Thyroid gland (tissue), 4 donors: Measurements from ENCODE around the gene LPP. TPM values are rescaled to one million over a fixed set of nuclear protein-coding genes. Genes with fewer than 3 reads are reported as not detected.

Experiments
- DNase-seq, 2 donors: peaks; one replicate each; pipeline ENCODE4 v3.0.0-alpha.2; 2019
- H3K27ac ChIP-seq, 3 donors: fragments of 200-600 bp; sonication (generic); 1 replicate in 2 of 3; 2 replicates in 1 of 3; pipeline ENCODE4 v1.5.1; 2016 to 2019; ENCODE audit warnings: mild to moderate bottlenecking in 1 of 3, moderate library complexity in 1 of 3
- H3K27me3 ChIP-seq: fragments of 200-600 bp; sonication (generic); one replicate; pipeline ENCODE4 v1.5.1; 2019
- H3K36me3 ChIP-seq, 2 donors: fragments of 200-600 bp; sonication (generic); one replicate each; pipeline ENCODE4 v1.5.1; 2016 to 2019
- H3K4me1 ChIP-seq, 2 donors: fragments of 200-600 bp; sonication (generic); one replicate each; pipeline ENCODE4 v1.5.1; 2017 to 2019
- H3K4me3 ChIP-seq, 3 donors: fragments of 200-600 bp; sonication (generic); replicated peaks in 1 of 3; 1 replicate in 2 of 3; 2 replicates in 1 of 3; pipeline ENCODE4 v1.5.1; 2016; ENCODE audit warnings: mild to moderate bottlenecking in 1 of 3
- H3K9me3 ChIP-seq: fragments of 200-600 bp; sonication (generic); one replicate; pipeline ENCODE4 v1.5.1; 2017
- CTCF ChIP-seq, 6 experiments: fragments of 200-600 bp in 3 of 6; fragments of 450-650 bp in 3 of 6; sonication (generic) in 3 of 6; IDR thresholded peaks; one replicate each; pipeline ENCODE4 v1.5.1; 2016 to 2019; ENCODE audit warnings: antibody characterized with exemption in 6 of 6, mild to moderate bottlenecking in 2 of 6, inconsistent platforms in 1 of 6, moderate library complexity in 1 of 6
- POLR2A ChIP-seq, 2 donors: fragments of 450-650 bp; IDR thresholded peaks; one replicate each; pipeline ENCODE4 v1.6.1; 2017; ENCODE audit warnings: antibody characterized with exemption in 2 of 2, mild to moderate bottlenecking in 2 of 2, moderate library complexity in 1 of 2
- WGBS, 2 donors: methylation state at CpG; one replicate each; pipeline ENCODE4 v1.1.5; 2017; 5-methylcytosine and 5-hydroxymethylcytosine counted together
- intact Hi-C: fragments of 100-400 bp; cut with DNase I; formaldehyde crosslinking; loops from one replicate; pipeline ENCODE4 v1.15.1; 2023
- total RNA-seq, 4 donors: library from RNA; depleted of rRNA; stranded (reverse); fragments of >200 nt; gene quantifications; one replicate each; pipeline ENCODE4 v1.2.3, GENCODE V29; 2016

The LPP gene
- total RNA-seq, 4 donors from 2014 or later, result 79.0 to 141 (median 82.8) TPM

GRCh38 chr3:188832961-188833721 is 679.2 kb downstream of the LPP start:
- TF ChIP-seq CTCF (IDR thresholded peaks at IDR 0.05) (no peak), POLR2A (IDR thresholded peaks at IDR 0.05) (no peak)
- no peak overlapping the region for H3K27ac ChIP-seq
- peaks cover 0 to 12% of the 10 kb centered on the region in 2 donors for H3K4me1 ChIP-seq
- intact Hi-C loops, result no loop called here
- 51 to 63% methylated on average over 5 of the region's 5 CpGs for WGBS, 2 donors
- no peaks in the 10 kb centered on the region for H3K36me3 ChIP-seq
- H3K4me3 ChIP-seq, result no peak overlapping the region
- no peaks in the 10 kb centered on the region for H3K27me3 ChIP-seq
- DNase-seq, result peak; percentile 4 to 8
- no peaks in the 10 kb centered on the region for H3K9me3 ChIP-seq

GRCh38 chr3:188834349-188834748 is 680.4 kb downstream of the LPP start:
- intact Hi-C loops, result no loop called here
- TF ChIP-seq CTCF (IDR thresholded peaks at IDR 0.05) (no peak), POLR2A (IDR thresholded peaks at IDR 0.05) (no peak)
- Histone ChIP-seq H3K27me3 (no peaks in the 10 kb centered on the region), H3K4me3 (no peak overlapping the region), H3K27ac (no peak overlapping the region), H3K4me1 (peaks cover 0 to 12% of the 10 kb centered on the region in 2 donors), H3K9me3 (no peaks in the 10 kb centered on the region), H3K36me3 (no peaks in the 10 kb centered on the region)
- no peak for DNase-seq
- 91 to 96% methylated on average over 3 of the region's 3 CpGs for WGBS, 2 donors

- no peak for TF ChIP-seq POLR2A (IDR thresholded peaks at IDR 0.05)
- TF ChIP-seq CTCF (IDR thresholded peaks at IDR 0.05), result no peak
- Histone ChIP-seq H3K36me3 (no peaks in the 10 kb centered on the region), H3K9me3 (no peaks in the 10 kb centered on the region), H3K27me3 (no peaks in the 10 kb centered on the region), H3K27ac (no peak overlapping the region), H3K4me1 (no peaks in the 10 kb centered on the region), H3K4me3 (no peak overlapping the region)
- DNase-seq, result no peak
- 91 to 92% methylated on average over 8 of the region's 8 CpGs for WGBS, 2 donors
- intact Hi-C loops, result no loop called here
Measured at GRCh38 chr3:188839187-188839695, 685.3 kb downstream of the LPP start.

GRCh38 chr3:188840290-188840689 is 686.3 kb downstream of the LPP start:
- 67 to 78% methylated on average over 1 of the region's 1 CpG for WGBS, 2 donors
- intact Hi-C loops, result no loop called here
- no peak for TF ChIP-seq POLR2A (IDR thresholded peaks at IDR 0.05)
- TF ChIP-seq CTCF (IDR thresholded peaks at IDR 0.05), result no peak
- H3K36me3 ChIP-seq, result no peaks in the 10 kb centered on the region
- DNase-seq, result no peak
- H3K4me3 ChIP-seq, result no peak overlapping the region
- no peaks in the 10 kb centered on the region for H3K27me3 ChIP-seq
- no peak overlapping the region for H3K27ac ChIP-seq
- H3K9me3 ChIP-seq, result no peaks in the 10 kb centered on the region
- H3K4me1 ChIP-seq, result no peaks in the 10 kb centered on the region

- Histone ChIP-seq H3K4me1 (no peaks in the 10 kb centered on the region), H3K36me3 (no peaks in the 10 kb centered on the region), H3K27ac (no peak overlapping the region), H3K4me3 (no peak overlapping the region), H3K27me3 (no peaks in the 10 kb centered on the region), H3K9me3 (no peaks in the 10 kb centered on the region)
- TF ChIP-seq POLR2A (IDR thresholded peaks at IDR 0.05) (no peak), CTCF (IDR thresholded peaks at IDR 0.05) (no peak)
- intact Hi-C loops, result no loop called here
- DNase-seq, result no peak
- WGBS, 2 donors, result 59 to 71% methylated on average over 3 of the region's 3 CpGs
Measured at GRCh38 chr3:188841906-188842305, 687.9 kb downstream of the LPP start.
